Measurements from ENCODE around the gene COL1A2. TPM values are rescaled to one million over a fixed set of nuclear protein-coding genes. Genes with fewer than 3 reads are reported as not detected.

The COL1A2 gene
- total and polyA plus RNA-seq, 2 of the 4 experiments (the other 2 are of a cell fraction): 1,211 to 4,454 TPM

DNA sequence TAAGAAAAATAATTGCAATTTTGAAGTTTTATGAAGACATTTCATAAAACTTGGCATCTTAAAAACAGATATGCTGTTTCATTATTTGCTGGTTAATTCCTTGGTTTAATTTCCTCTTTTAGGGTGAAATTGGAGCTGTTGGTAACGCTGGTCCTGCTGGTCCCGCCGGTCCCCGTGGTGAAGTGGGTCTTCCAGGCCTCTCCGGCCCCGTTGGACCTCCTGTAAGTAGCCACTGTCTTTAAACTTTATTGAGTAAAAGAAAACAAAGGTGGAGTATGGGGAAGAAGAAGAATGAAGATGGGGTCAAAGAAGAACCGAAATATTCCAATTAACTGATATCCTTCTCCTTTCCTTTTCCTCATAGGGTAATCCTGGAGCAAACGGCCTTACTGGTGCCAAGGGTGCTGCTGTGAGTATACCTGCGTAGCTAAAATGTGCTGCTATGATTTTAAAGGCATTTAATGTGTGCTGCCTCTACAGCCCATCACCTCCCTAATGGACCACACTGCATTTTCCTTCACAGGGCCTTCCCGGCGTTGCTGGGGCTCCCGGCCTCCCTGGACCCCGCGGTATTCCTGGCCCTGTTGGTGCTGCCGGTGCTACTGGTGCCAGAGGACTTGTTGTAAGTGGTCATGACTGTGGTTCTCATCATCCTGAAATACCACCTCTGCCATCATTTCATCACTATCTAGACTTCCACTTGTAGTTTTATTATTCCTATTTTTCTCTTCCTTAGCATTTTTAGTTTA is 14.7 kb downstream of the COL1A2 start (continued):
- TF ChIP-seq, protein P1, sequence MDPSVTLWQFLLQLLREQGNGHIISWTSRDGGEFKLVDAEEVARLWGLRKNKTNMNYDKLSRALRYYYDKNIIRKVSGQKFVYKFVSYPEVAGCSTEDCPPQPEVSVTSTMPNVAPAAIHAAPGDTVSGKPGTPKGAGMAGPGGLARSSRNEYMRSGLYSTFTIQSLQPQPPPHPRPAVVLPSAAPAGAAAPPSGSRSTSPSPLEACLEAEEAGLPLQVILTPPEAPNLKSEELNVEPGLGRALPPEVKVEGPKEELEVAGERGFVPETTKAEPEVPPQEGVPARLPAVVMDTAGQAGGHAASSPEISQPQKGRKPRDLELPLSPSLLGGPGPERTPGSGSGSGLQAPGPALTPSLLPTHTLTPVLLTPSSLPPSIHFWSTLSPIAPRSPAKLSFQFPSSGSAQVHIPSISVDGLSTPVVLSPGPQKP (IDR thresholded peaks at IDR 0.05; ENCODE audit: borderline replicate concordance, low read depth, low read length): no peak
- no peak for TF ChIP-seq RFX5 (IDR thresholded peaks at IDR 0.05; ENCODE audit: low read depth, low read length)
